Measurements from ENCODE around the gene DHRS7.

The DHRS7 gene

GRCh38 chr14:60188696-60189095 is 23.5 kb upstream of the DHRS7 start:
- H3K4me3 ChIP-seq: no peak overlapping the region
- H3K36me3 ChIP-seq: no peaks in the 10 kb centered on the region
- TF ChIP-seq Cebpa-rat (IDR thresholded peaks at IDR 0.05): no peak
- peaks cover 0 to 14% (median 4%) of the 10 kb centered on the region in 10 experiments; a peak in 9 of 20 replicates for H3K4me1 ChIP-seq
- no peaks in the 10 kb centered on the region for H4K20me1 ChIP-seq
- no peak overlapping the region for H3K27ac ChIP-seq
- no peak overlapping the region for H3K4me2 ChIP-seq
- no peaks in the 10 kb centered on the region for H3K9me3 ChIP-seq (replicated peaks in 1 of 11)
- H3K27me3 ChIP-seq: no peaks in the 10 kb centered on the region
- H3K9ac ChIP-seq: no peak overlapping the region

DNA sequence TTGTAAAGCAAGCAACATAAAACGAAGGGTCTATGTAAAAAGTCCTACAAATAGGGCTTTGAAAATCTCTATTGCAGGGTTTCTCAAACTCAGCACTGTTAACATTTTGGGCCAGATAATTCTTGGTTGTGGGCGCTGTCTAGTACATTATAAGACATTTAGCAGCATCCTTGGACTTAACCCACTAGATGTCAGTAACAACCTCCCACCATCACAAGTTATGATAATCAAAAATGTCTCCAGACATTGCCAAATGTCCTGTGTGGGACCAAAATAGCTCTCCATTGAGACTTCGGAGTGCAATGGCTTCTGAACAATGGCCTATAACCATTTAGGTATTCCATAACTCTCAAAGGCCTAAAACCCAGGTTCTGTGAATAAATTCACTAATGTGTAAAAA is 22.9 kb upstream of the DHRS7 start:
- Histone ChIP-seq H3K4me2 (no peak overlapping the region), H3K4me3 (no peak overlapping the region), H3K27ac (no peak overlapping the region), H3K36me3 (no peaks in the 10 kb centered on the region), H4K20me1 (no peaks in the 10 kb centered on the region), H3K9me3 (replicated peaks in 1 of 11) (no peaks in the 10 kb centered on the region), H3K27me3 (no peaks in the 10 kb centered on the region), H3K9ac (no peak overlapping the region), H3K4me1 (peaks cover 0 to 19% (median 6%) of the 10 kb centered on the region in 10 experiments; a peak in 9 of 20 replicates)
- no peak for TF ChIP-seq Cebpa-rat (IDR thresholded peaks at IDR 0.05)

GRCh38 chr14:60184905-60185555 is 19.8 kb upstream of the DHRS7 start:
- H4K20me1 ChIP-seq: no peaks in the 10 kb centered on the region
- no peaks in the 10 kb centered on the region for H3K36me3 ChIP-seq
- H3K4me2 ChIP-seq: no peak overlapping the region
- H3K4me1 ChIP-seq: peaks cover 0 to 20% (median 6%) of the 10 kb centered on the region in 10 experiments; a peak in 9 of 20 replicates
- H3K4me3 ChIP-seq: no peak overlapping the region
- no peaks in the 10 kb centered on the region for H3K27me3 ChIP-seq
- no peak overlapping the region; a peak in 1 of 22 replicates for H3K9ac ChIP-seq
- no peak overlapping the region for H3K27ac ChIP-seq
- peaks cover 0 to 7% (median 0%) of the 10 kb centered on the region in 11 experiments; a peak in 8 of 22 replicates for H3K9me3 ChIP-seq (replicated peaks in 1 of 11)
- TF ChIP-seq Cebpa-rat (IDR thresholded peaks at IDR 0.05): no peak

DNA sequence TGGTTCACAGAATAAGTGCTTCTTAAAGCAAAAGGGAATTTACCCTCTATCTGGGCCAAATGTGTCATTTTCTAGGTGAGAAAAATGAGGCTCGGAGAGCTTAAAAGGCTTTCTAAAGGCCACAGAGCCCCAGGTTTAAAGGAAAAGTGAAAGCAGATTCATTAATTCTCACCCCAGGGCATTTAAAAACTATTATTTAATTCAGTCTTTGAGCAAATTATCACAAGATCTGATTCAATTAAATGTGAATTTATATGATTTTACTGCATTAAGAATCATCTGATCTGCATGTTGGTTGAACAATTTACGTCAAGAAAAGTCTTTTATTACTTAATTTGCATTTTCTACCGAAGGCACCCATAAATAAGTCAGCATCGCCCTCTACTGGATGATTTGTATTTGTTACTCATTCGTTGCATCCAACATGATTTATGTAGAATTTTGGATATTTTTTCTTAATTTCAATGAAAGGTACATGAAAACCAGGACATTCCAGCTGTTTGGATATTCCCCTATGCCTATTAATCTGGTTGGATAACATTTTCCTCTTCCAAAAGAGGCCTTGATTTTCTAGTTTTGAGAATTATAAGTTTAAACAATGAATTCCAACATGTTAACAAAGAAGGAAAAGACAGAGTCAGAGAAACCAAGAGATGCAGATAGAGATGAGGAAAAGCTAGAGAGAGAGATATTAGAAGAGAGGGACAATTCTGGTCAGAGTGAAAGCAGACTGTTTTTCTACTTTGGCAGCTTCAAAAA is 19.1 kb upstream of the DHRS7 start:
- Histone ChIP-seq H3K4me1 (peaks cover 0 to 13% (median 6%) of the 10 kb centered on the region in 10 experiments; a peak in 7 of 20 replicates), H3K27ac (peak overlapping the region; percentile 3 to 53 (median 27); a peak in 16 of 22 replicates), H4K20me1 (no peaks in the 10 kb centered on the region), H3K4me3 (peak overlapping the region; percentile 42 to 59 (median 52); a peak in 19 of 20 replicates), H3K4me2 (peak overlapping the region; percentile 40 to 79 (median 72)), H3K36me3 (no peaks in the 10 kb centered on the region), H3K9me3 (replicated peaks in 1 of 11) (peaks cover 0 to 13% (median 5%) of the 10 kb centered on the region in 11 experiments; a peak in 12 of 22 replicates), H3K9ac (peak overlapping the region; percentile 17 to 75 (median 65); a peak in 20 of 22 replicates), H3K27me3 (no peaks in the 10 kb centered on the region)
- no peak for TF ChIP-seq Cebpa-rat (IDR thresholded peaks at IDR 0.05)

DNA sequence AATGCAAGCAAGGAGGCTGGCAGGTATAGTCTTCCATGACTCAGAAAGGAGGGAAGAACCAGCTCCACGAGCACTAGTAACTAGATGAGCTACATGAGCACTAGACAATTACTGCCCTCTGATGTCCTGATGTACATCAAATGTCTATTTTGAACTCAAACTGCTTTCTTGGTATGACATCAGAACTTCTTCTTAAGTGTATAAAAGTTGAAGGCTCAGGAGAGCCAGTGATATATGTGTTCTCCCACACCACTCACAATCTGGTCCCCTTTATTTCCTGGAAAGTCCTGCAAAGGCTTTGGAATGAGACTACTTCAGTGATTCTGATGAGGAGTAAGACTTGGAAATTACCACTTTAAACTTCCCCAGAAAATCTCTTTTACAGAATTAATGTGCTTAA is 18.5 kb upstream of the DHRS7 start:
- Histone ChIP-seq H3K36me3 (no peaks in the 10 kb centered on the region), H3K27ac (peak overlapping the region; percentile 3 to 53 (median 27); a peak in 16 of 22 replicates), H3K9ac (peak overlapping the region; percentile 17 to 75 (median 65); a peak in 20 of 22 replicates), H3K4me3 (peak overlapping the region; percentile 42 to 59 (median 52); a peak in 19 of 20 replicates), H3K4me1 (peaks cover 0 to 11% (median 6%) of the 10 kb centered on the region in 10 experiments; a peak in 5 of 20 replicates), H3K9me3 (replicated peaks in 1 of 11) (peaks cover 0 to 17% (median 5%) of the 10 kb centered on the region in 11 experiments; a peak in 12 of 22 replicates), H3K4me2 (peak overlapping the region; percentile 40 to 79 (median 72)), H4K20me1 (no peaks in the 10 kb centered on the region), H3K27me3 (no peaks in the 10 kb centered on the region)
- TF ChIP-seq Cebpa-rat (IDR thresholded peaks at IDR 0.05): no peak

- TF ChIP-seq Cebpa-rat (IDR thresholded peaks at IDR 0.05): no peak
- no peak overlapping the region for H3K27ac ChIP-seq
- H3K9ac ChIP-seq: no peak overlapping the region
- no peak overlapping the region for H3K4me3 ChIP-seq
- H3K36me3 ChIP-seq: no peaks in the 10 kb centered on the region
- H3K9me3 ChIP-seq (replicated peaks in 1 of 11): peaks cover 0 to 22% (median 10%) of the 10 kb centered on the region in 11 experiments; a peak in 16 of 22 replicates
- no peaks in the 10 kb centered on the region for H4K20me1 ChIP-seq
- peaks cover 0 to 11% (median 6%) of the 10 kb centered on the region in 10 experiments; a peak in 5 of 20 replicates for H3K4me1 ChIP-seq
- peak overlapping the region in 1 of 11 experiments; percentile 79; a peak in 2 of 22 replicates for H3K4me2 ChIP-seq
- H3K27me3 ChIP-seq: no peaks in the 10 kb centered on the region
Measured at GRCh38 chr14:60183138-60183537, 17.9 kb upstream of the DHRS7 start.

- Histone ChIP-seq H3K36me3 (no peaks in the 10 kb centered on the region), H3K4me2 (no peak overlapping the region), H4K20me1 (no peaks in the 10 kb centered on the region), H3K4me1 (peaks cover 0 to 18% (median 7%) of the 10 kb centered on the region in 10 experiments; a peak in 9 of 20 replicates), H3K27me3 (no peaks in the 10 kb centered on the region), H3K9ac (no peak overlapping the region), H3K4me3 (no peak overlapping the region), H3K9me3 (replicated peaks in 1 of 11) (peaks cover 0 to 27% (median 13%) of the 10 kb centered on the region in 11 experiments; a peak in 16 of 22 replicates), H3K27ac (no peak overlapping the region)
- no peak for TF ChIP-seq Cebpa-rat (IDR thresholded peaks at IDR 0.05)
Measured at GRCh38 chr14:60179431-60179869, 14.3 kb upstream of the DHRS7 start.

GRCh38 chr14:60178820-60179219 is 13.6 kb upstream of the DHRS7 start:
- no peak overlapping the region for H3K9ac ChIP-seq
- H3K4me3 ChIP-seq: no peak overlapping the region
- H3K27me3 ChIP-seq: no peaks in the 10 kb centered on the region
- peaks cover 0 to 16% (median 4%) of the 10 kb centered on the region in 10 experiments; a peak in 9 of 20 replicates for H3K4me1 ChIP-seq
- no peak overlapping the region for H3K4me2 ChIP-seq
- TF ChIP-seq Cebpa-rat (IDR thresholded peaks at IDR 0.05): no peak
- no peak overlapping the region for H3K27ac ChIP-seq
- H3K36me3 ChIP-seq: no peaks in the 10 kb centered on the region
- H4K20me1 ChIP-seq: no peaks in the 10 kb centered on the region
- peaks cover 0 to 27% (median 13%) of the 10 kb centered on the region in 11 experiments; a peak in 16 of 22 replicates for H3K9me3 ChIP-seq (replicated peaks in 1 of 11)

GRCh38 chr14:60178164-60178563 is 13.0 kb upstream of the DHRS7 start:
- H3K4me3 ChIP-seq: no peak overlapping the region
- peaks cover 0 to 27% (median 13%) of the 10 kb centered on the region in 11 experiments; a peak in 16 of 22 replicates for H3K9me3 ChIP-seq (replicated peaks in 1 of 11)
- H3K36me3 ChIP-seq: no peaks in the 10 kb centered on the region
- H3K4me2 ChIP-seq: no peak overlapping the region
- H3K27ac ChIP-seq: no peak overlapping the region
- H3K9ac ChIP-seq: no peak overlapping the region
- no peak for TF ChIP-seq Cebpa-rat (IDR thresholded peaks at IDR 0.05)
- H4K20me1 ChIP-seq: no peaks in the 10 kb centered on the region
- no peaks in the 10 kb centered on the region for H3K27me3 ChIP-seq
- peaks cover 0 to 10% (median 0%) of the 10 kb centered on the region in 10 experiments; a peak in 6 of 20 replicates for H3K4me1 ChIP-seq

All from BLaER1 treated with 17β-estradiol and CSF1 and Interleukin-3, amounts not matched to agents 10 nM and 100 nM (cell line).